PC-9 (cell line): ENCODE measurements around the gene MYO10. TPM values are rescaled to one million over a fixed set of nuclear protein-coding genes. Genes with fewer than 3 reads are reported as not detected.
"Not testable (repeated sequence)": the region's sequence is repeated elsewhere in the genome, so short reads cannot be mapped to it uniquely, and the experiment has no call there.

Experiments used
- Bru-seq: library from RNA; stranded (reverse); fragments of 400-500 nt; gene quantifications from one replicate; lab custom pipeline; 2021; lab: Mats Ljungman, UMichigan
- BruChase-seq, 2 experiments: library from RNA; stranded (reverse); fragments of 400-500 nt; gene quantifications; one replicate each; lab custom pipeline; 2021; lab: Mats Ljungman, UMichigan
- BruUV-seq: library from RNA; stranded (reverse); fragments of 400-500 nt; replicated peaks from 2 replicates; lab custom pipeline; 2021; lab: Mats Ljungman, UMichigan
- CTCF ChIA-PET: fragments of 300-600 bp; sonication (Branson Sonifier 250); formaldehyde crosslinking; loops from one replicate; lab custom pipeline; 2022; ENCODE audit warnings: antibody characterized with exemption; lab: Charles Lee
- POLR2A ChIA-PET: fragments of 300-600 bp; sonication (Branson Sonifier 250); formaldehyde crosslinking; loops from one replicate; lab custom pipeline; 2022; ENCODE audit warnings: antibody characterized with exemption; ENCODE audit not compliant: unreplicated experiment; lab: Charles Lee
- DNase-seq, 2 experiments: peaks; one replicate each; pipeline versions ENCODE4 v3.0.0 to v3.0.0-alpha.2; 2015 to 2022; ENCODE audit warnings: mixed read lengths in 1 of 2
- H2AFZ ChIP-seq: fragments of 200-600 bp; sonication (generic); 2 replicates; pipeline ENCODE4 v1.8.1; 2017; ENCODE audit warnings: antibody characterized with exemption
- H3F3A ChIP-seq: fragments of 200-600 bp; sonication (generic); 2 replicates; pipeline ENCODE4 v1.8.1; 2017; ENCODE audit warnings: antibody characterized with exemption, mild to moderate bottlenecking, low read depth; ENCODE audit not compliant: insufficient read depth
- H3K27ac ChIP-seq: fragments of 200-600 bp; sonication (generic); 2 replicates; pipeline ENCODE4 v1.6.1; 2016; ENCODE audit warnings: mixed run types
- H3K27me3 ChIP-seq: fragments of 200-600 bp; sonication (generic); 2 replicates; pipeline ENCODE4 v1.6.1; 2016; ENCODE audit warnings: low read depth, mixed run types; ENCODE audit not compliant: insufficient read depth
- H3K36me3 ChIP-seq: fragments of 200-600 bp; sonication (generic); 2 replicates; pipeline ENCODE4 v1.6.1; 2016; ENCODE audit warnings: low read depth, mixed run types
- H3K4me1 ChIP-seq: fragments of 200-600 bp; sonication (generic); replicated peaks from 2 replicates; pipeline ENCODE4 v1.6.1; 2016; ENCODE audit warnings: mixed run types; ENCODE audit not compliant: insufficient read depth
- H3K4me2 ChIP-seq: fragments of 200-600 bp; sonication (generic); 2 replicates; pipeline ENCODE4 v1.6.1; 2017; ENCODE audit warnings: mixed run types
- H3K4me3 ChIP-seq: fragments of 200-600 bp; sonication (generic); 2 replicates; pipeline ENCODE4 v1.6.1; 2016; ENCODE audit warnings: mixed run types
- H3K79me2 ChIP-seq: fragments of 200-600 bp; sonication (generic); 2 replicates; pipeline ENCODE4 v1.6.1; 2017; ENCODE audit warnings: low read depth, mixed run types
- H3K9me2 ChIP-seq: fragments of 200-600 bp; sonication (generic); 2 replicates; pipeline ENCODE4 v1.8.1; 2017; ENCODE audit warnings: mild to moderate bottlenecking; ENCODE audit not compliant: insufficient read depth
- H3K9me3 ChIP-seq: fragments of 200-600 bp; sonication (generic); 2 replicates; pipeline ENCODE4 v1.8.1; 2016; ENCODE audit warnings: low read depth; ENCODE audit not compliant: insufficient read depth
- H4K20me1 ChIP-seq: fragments of 200-600 bp; sonication (generic); 2 replicates; pipeline ENCODE4 v1.8.1; 2017; ENCODE audit not compliant: insufficient read depth
- CTCF ChIP-seq: fragments of 200-600 bp; sonication (generic); conservative IDR thresholded peaks from 2 replicates; pipeline ENCODE4 v1.6.1; 2017; ENCODE audit warnings: mixed run types, antibody characterized with exemption, mild to moderate bottlenecking, moderate library complexity
- EZH2 ChIP-seq: fragments of 200-600 bp; sonication (generic); IDR thresholded peaks from 2 replicates; pipeline ENCODE4 v1.8.0; 2017; ENCODE audit warnings: antibody characterized with exemption, low read depth
- intact Hi-C: fragments of 100-400 bp; cut with micrococcal nuclease; formaldehyde crosslinking; loops from one replicate; pipeline ENCODE4 v1.10.0; 2022; ENCODE audit not compliant: unreplicated experiment
- long read RNA-seq: library from polyadenylated mRNA; stranded (forward); transcript quantifications from one replicate; pipeline ENCODE4 v2.0.0, GENCODE V29; 2022
- total RNA-seq: library from RNA; stranded (reverse); gene quantifications from 2 replicates; pipeline ENCODE4 v1.2.3, GENCODE V29; 2021

The MYO10 gene
- total RNA-seq (92.8 and 116 TPM in 2 replicates), Bru-seq, nascent RNA (percentile 95 among the genes with signal in this experiment), BruChase-seq, experiment 1, labeled RNA remaining after a 2-hour chase (percentile 83 among the genes with signal in this experiment), BruChase-seq, experiment 2, labeled RNA remaining after a 6-hour chase (percentile 87 among the genes with signal in this experiment)
- long read RNA-seq, partial matches to known transcripts, result 21 of 39 reads
- long read RNA-seq, other reads (novel, unspliced or antisense), result 16 of 39 reads

- TSS peak; percentile 93 for BruUV-seq
- POLR2A ChIA-PET, result interaction anchor here (0.5 to 0.9 kb wide), 15 partner anchors 18 to 255 kb away, joined by 3 to 11 read pairs (median 5); no protein-coding TSS in a partner anchor
- intact Hi-C loops, result loop anchor here (1.0 to 10.0 kb wide), 5 partner anchors 46 to 444 kb away; no protein-coding TSS in a partner anchor
These were observed at the start of gene MYO10 for GRCh38 chr5:16936150-16936988. Gene MYO10 (minus strand): TSS chr5:16936288. CDS start chr5:16935808, 480 bp downstream.

GRCh38 chr5:16985304-16985703 lies 49.2 kb upstream of the MYO10 start:
- H4K20me1 ChIP-seq, DNase-seq, BruUV-seq, H3K27ac ChIP-seq, CTCF ChIA-PET, POLR2A ChIA-PET, H2AFZ ChIP-seq, H3K9me2 ChIP-seq, H3K9me3 ChIP-seq, H3K27me3 ChIP-seq, H3K79me2 ChIP-seq, intact Hi-C loops, H3F3A ChIP-seq, H3K36me3 ChIP-seq, H3K4me2 ChIP-seq, H3K4me3 ChIP-seq: not testable (repeated sequence)
- H3K4me1 ChIP-seq, result peaks cover 12% of the 10 kb centered on the region; the same call in 1 of the 2 replicates

More at GRCh38 chr5:16936150-16936988, at the start of gene MYO10:
- peak within 1 kb of the TSS; percentile 83 for H3K27ac ChIP-seq
- CTCF ChIA-PET, result interaction anchor here (0.6 to 2.0 kb wide), 8 partner anchors 23 to 525 kb away, joined by 3 to 16 read pairs (median 6); no protein-coding TSS in a partner anchor
- H4K20me1 ChIP-seq, result peaks cover 6% of the 10 kb centered on the region; the same call in 1 of the 2 replicates
- no peaks in the 10 kb centered on the region for H3K9me3 ChIP-seq
- peaks cover 16% of the 10 kb centered on the region for H3F3A ChIP-seq
- DNase-seq, result peak; percentile 72 to 93
- H3K4me2 ChIP-seq, result peak within 1 kb of the TSS; percentile 94
- H3K79me2 ChIP-seq, result peaks cover 46% of the 10 kb centered on the region
- peaks cover 35% of the 10 kb centered on the region for H3K4me1 ChIP-seq
- H3K27me3 ChIP-seq, result no peaks in the 10 kb centered on the region
- no peaks in the 10 kb centered on the region for H3K36me3 ChIP-seq
- H3K4me3 ChIP-seq, result peak within 1 kb of the TSS; percentile 93
- TF ChIP-seq EZH2, result no peak
- TF ChIP-seq CTCF, result no peak
- H2AFZ ChIP-seq, result peak within 1 kb of the TSS; percentile 99
- H3K9me2 ChIP-seq, result no peaks in the 10 kb centered on the region

GRCh38 chr5:16983972-16984371 lies 47.9 kb upstream of the MYO10 start:
- H3K27me3 ChIP-seq, result no peaks in the 10 kb centered on the region
- H3K27ac ChIP-seq, result no peak overlapping the region
- H3K79me2 ChIP-seq, result no peaks in the 10 kb centered on the region
- H3K4me1 ChIP-seq, result peaks cover 12% of the 10 kb centered on the region; the same call in 1 of the 2 replicates
- CTCF ChIA-PET, result no interaction called here
- H4K20me1 ChIP-seq, result no peaks in the 10 kb centered on the region
- H3F3A ChIP-seq, result peaks cover 9% of the 10 kb centered on the region; the same call in 1 of the 2 replicates
- TF ChIP-seq CTCF (no peak), EZH2 (no peak)
- H3K36me3 ChIP-seq, result no peaks in the 10 kb centered on the region
- POLR2A ChIA-PET, result no interaction called here
- intact Hi-C loops, result loop anchor here (2.0 kb wide), 1 partner anchor 47 kb away; the partner anchor contains the start of gene MYO10
- H3K4me2 ChIP-seq, result no peak overlapping the region
- no peak overlapping the region; the same call in 1 of the 2 replicates for H2AFZ ChIP-seq
- BruUV-seq, result no TSS peak
- peak in 1 of 2 experiments; percentile 50 for DNase-seq
- H3K9me2 ChIP-seq, result no peaks in the 10 kb centered on the region
- no peaks in the 10 kb centered on the region for H3K9me3 ChIP-seq
- no peak overlapping the region for H3K4me3 ChIP-seq
